ENCODE measurements around the gene CSRP3. TPM values are rescaled to one million over a fixed set of nuclear protein-coding genes. Genes with fewer than 3 reads are reported as not detected.

Gene CSRP3
- total and polyA plus RNA-seq, 2 donors (not counting 1 experiment from before 2014, with no cell fraction given): not detected

DNA sequence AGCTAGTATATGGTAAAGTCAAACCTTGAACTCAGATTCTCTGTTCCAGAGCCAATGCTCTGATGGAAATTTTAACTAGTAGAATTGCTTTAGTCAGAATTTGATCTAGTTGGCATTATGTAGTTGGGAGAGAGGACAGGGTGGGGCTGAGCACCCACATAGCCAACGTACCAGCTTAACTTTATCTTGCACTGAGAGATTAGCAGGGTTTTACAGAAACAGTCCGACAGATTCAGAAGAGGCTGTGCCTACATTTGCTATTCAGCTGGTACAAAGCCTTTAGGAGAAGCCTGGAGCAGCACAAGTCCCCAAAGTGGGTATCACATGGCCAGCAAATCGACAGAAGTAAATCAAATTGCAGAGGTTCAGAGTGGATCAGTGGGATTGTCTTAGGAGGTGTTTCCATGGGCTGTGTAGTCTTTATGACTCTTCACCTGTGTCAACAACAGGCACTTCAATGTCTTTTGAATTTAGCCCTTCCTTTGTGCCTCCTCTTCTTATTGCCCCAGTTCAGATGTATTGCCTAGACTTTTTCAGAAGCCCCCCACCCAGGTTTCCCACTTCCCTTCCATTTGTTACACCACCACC is 7.3 kb upstream of the CSRP3 start:
- no peak overlapping the region for H3K27ac ChIP-seq (ENCODE audit: insufficient read depth, low read length)
- no peaks in the 10 kb centered on the region for H3K36me3 ChIP-seq (ENCODE audit: control insufficient read depth, insufficient read depth, low read length)
- no peak for DNase-seq (ENCODE audit: low read depth in 2 of 2)
- H3K4me1 ChIP-seq (ENCODE audit: control insufficient read depth, extremely low read depth, insufficient read depth, low read length): no peaks in the 10 kb centered on the region
- H3K9ac ChIP-seq (ENCODE audit: insufficient read depth, low read length): no peak overlapping the region
- TF ChIP-seq, protein P1, sequence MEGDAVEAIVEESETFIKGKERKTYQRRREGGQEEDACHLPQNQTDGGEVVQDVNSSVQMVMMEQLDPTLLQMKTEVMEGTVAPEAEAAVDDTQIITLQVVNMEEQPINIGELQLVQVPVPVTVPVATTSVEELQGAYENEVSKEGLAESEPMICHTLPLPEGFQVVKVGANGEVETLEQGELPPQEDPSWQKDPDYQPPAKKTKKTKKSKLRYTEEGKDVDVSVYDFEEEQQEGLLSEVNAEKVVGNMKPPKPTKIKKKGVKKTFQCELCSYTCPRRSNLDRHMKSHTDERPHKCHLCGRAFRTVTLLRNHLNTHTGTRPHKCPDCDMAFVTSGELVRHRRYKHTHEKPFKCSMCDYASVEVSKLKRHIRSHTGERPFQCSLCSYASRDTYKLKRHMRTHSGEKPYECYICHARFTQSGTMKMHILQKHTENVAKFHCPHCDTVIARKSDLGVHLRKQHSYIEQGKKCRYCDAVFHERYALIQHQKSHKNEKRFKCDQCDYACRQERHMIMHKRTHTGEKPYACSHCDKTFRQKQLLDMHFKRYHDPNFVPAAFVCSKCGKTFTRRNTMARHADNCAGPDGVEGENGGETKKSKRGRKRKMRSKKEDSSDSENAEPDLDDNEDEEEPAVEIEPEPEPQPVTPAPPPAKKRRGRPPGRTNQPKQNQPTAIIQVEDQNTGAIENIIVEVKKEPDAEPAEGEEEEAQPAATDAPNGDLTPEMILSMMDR (conservative IDR thresholded peaks at IDR 0.05 in 1 of 2, IDR thresholded peaks at IDR 0.05 in 1 of 2; ENCODE audit: low read depth in 1 of 2, low read length in 2 of 2): no peak
- TF ChIP-seq EZH2 (IDR thresholded peaks at IDR 0.05; ENCODE audit: low read length, missing control alignments): no peak
- H3K4me2 ChIP-seq (ENCODE audit: extremely low read depth, insufficient read depth, low read length): no peak overlapping the region
- H3K9me3 ChIP-seq (ENCODE audit: control insufficient read depth, insufficient read depth, low read depth, low read length): no peaks in the 10 kb centered on the region
- no peak overlapping the region for H2AFZ ChIP-seq (ENCODE audit: low read length)
- H4K20me1 ChIP-seq (ENCODE audit: control insufficient read depth, extremely low read depth, insufficient read depth, low read length): no peaks in the 10 kb centered on the region
- H3K79me2 ChIP-seq (ENCODE audit: control insufficient read depth, insufficient read depth, low read length): no peaks in the 10 kb centered on the region
- peaks cover 13% of the 10 kb centered on the region for H3K27me3 ChIP-seq (ENCODE audit: control insufficient read depth, insufficient read depth, low read length)
- no peak overlapping the region for H3K4me3 ChIP-seq (replicated peaks in 1 of 4; ENCODE audit: control extremely low read depth in 1 of 4, insufficient read depth in 1 of 4, low read depth in 3 of 4, low read length in 4 of 4)

DNA sequence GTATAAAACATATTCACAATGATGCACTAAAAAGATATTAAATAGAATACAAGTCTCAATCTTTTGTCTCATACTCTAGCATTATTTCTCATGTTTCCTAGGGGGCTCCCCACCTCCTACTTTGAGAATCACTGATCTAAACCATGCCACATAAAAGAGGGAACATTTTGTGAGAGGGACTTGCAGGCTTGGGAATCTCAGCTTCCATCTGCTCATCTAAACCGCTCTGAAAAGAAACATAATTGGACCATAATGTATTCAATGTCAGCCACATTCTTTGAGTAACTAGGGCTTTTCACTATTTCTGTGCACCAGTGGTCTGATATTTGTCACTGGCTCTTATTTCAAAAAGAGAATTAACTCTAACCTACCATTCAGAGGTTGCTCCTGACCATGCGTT is 6.4 kb upstream of the CSRP3 start:
- no peak overlapping the region for H3K27ac ChIP-seq (ENCODE audit: insufficient read depth, low read length)
- H3K27me3 ChIP-seq (ENCODE audit: control insufficient read depth, insufficient read depth, low read length): peaks cover 10% of the 10 kb centered on the region
- DNase-seq (ENCODE audit: low read depth in 2 of 2): no peak
- H3K79me2 ChIP-seq (ENCODE audit: control insufficient read depth, insufficient read depth, low read length): no peaks in the 10 kb centered on the region
- H3K9ac ChIP-seq (ENCODE audit: insufficient read depth, low read length): no peak overlapping the region
- no peaks in the 10 kb centered on the region for H4K20me1 ChIP-seq (ENCODE audit: control insufficient read depth, extremely low read depth, insufficient read depth, low read length)
- no peak overlapping the region for H2AFZ ChIP-seq (ENCODE audit: low read length)
- no peaks in the 10 kb centered on the region for H3K4me1 ChIP-seq (ENCODE audit: control insufficient read depth, extremely low read depth, insufficient read depth, low read length)
- no peak overlapping the region for H3K4me2 ChIP-seq (ENCODE audit: extremely low read depth, insufficient read depth, low read length)
- no peaks in the 10 kb centered on the region for H3K9me3 ChIP-seq (ENCODE audit: control insufficient read depth, insufficient read depth, low read depth, low read length)
- TF ChIP-seq, protein P1 (conservative IDR thresholded peaks at IDR 0.05 in 1 of 2, IDR thresholded peaks at IDR 0.05 in 1 of 2; ENCODE audit: low read depth in 1 of 2, low read length in 2 of 2): no peak
- no peak for TF ChIP-seq EZH2 (IDR thresholded peaks at IDR 0.05; ENCODE audit: low read length, missing control alignments)
- H3K4me3 ChIP-seq (replicated peaks in 1 of 4; ENCODE audit: control extremely low read depth in 1 of 4, insufficient read depth in 1 of 4, low read depth in 3 of 4, low read length in 4 of 4): no peak overlapping the region
- H3K36me3 ChIP-seq (ENCODE audit: control insufficient read depth, insufficient read depth, low read length): no peaks in the 10 kb centered on the region

DNA sequence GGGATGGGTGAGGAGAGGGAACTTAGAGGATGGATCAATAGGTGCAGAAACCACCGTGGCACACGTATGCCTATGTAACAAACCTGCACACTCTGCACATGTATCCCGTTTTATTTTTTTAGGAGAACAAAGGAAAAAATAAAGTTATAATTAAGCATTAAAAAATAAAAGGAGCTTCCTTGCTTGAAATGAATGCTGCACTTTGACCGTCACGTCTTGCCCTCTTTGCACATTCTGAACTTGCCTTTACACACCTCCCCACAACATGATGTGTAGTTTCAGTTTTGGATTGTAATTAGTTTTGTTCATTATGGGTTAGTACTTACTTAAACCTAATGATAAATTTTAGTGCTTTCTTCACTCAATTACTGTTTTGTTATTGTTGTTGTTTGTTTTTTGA is 3.1 kb upstream of the CSRP3 start:
- no peak overlapping the region for H3K4me2 ChIP-seq (ENCODE audit: extremely low read depth, insufficient read depth, low read length)
- peaks cover 10% of the 10 kb centered on the region for H3K27me3 ChIP-seq (ENCODE audit: control insufficient read depth, insufficient read depth, low read length)
- H2AFZ ChIP-seq (ENCODE audit: low read length): no peak overlapping the region
- H3K4me3 ChIP-seq (replicated peaks in 1 of 4; ENCODE audit: control extremely low read depth in 1 of 4, insufficient read depth in 1 of 4, low read depth in 3 of 4, low read length in 4 of 4): no peak overlapping the region
- no peak overlapping the region for H3K27ac ChIP-seq (ENCODE audit: insufficient read depth, low read length)
- H3K9me3 ChIP-seq (ENCODE audit: control insufficient read depth, insufficient read depth, low read depth, low read length): no peaks in the 10 kb centered on the region
- no peaks in the 10 kb centered on the region for H4K20me1 ChIP-seq (ENCODE audit: control insufficient read depth, extremely low read depth, insufficient read depth, low read length)
- no peak overlapping the region for H3K9ac ChIP-seq (ENCODE audit: insufficient read depth, low read length)
- no peaks in the 10 kb centered on the region for H3K36me3 ChIP-seq (ENCODE audit: control insufficient read depth, insufficient read depth, low read length)
- TF ChIP-seq, protein P1 (conservative IDR thresholded peaks at IDR 0.05 in 1 of 2, IDR thresholded peaks at IDR 0.05 in 1 of 2; ENCODE audit: low read depth in 1 of 2, low read length in 2 of 2): no peak
- no peak for TF ChIP-seq EZH2 (IDR thresholded peaks at IDR 0.05; ENCODE audit: low read length, missing control alignments)
- H3K4me1 ChIP-seq (ENCODE audit: control insufficient read depth, extremely low read depth, insufficient read depth, low read length): peaks cover 2% of the 10 kb centered on the region
- no peak for DNase-seq (ENCODE audit: low read depth in 2 of 2)
- no peaks in the 10 kb centered on the region for H3K79me2 ChIP-seq (ENCODE audit: control insufficient read depth, insufficient read depth, low read length)

Data from fibroblast of lung (primary cell).